BJ (cell line): ENCODE measurements around the gene GRIN3A. TPM values are rescaled to one million over a fixed set of nuclear protein-coding genes. Genes with fewer than 3 reads are reported as not detected.

Experiments
- CTCF ChIA-PET: fragments of 350-600 bp; formaldehyde crosslinking; extraction: SDS; loops from one replicate; lab custom pipeline; 2021; ENCODE audit warnings: antibody characterized with exemption, inconsistent platforms; lab: Yijun Ruan, JAX
- POLR2A ChIA-PET: fragments of 300-600 bp; sonication (Branson Sonifier 250); formaldehyde crosslinking; extraction: SDS; loops from one replicate; lab custom pipeline; 2021; ENCODE audit warnings: antibody characterized with exemption; lab: Charles Lee
- DNase-seq: peaks from one replicate; pipeline ENCODE4 v3.0.0-alpha.2; 2011; ENCODE audit warnings: low read depth
- H3K27me3 ChIP-seq: 2 replicates; pipeline ENCODE4 v1.6.0; 2011; ENCODE audit warnings: low read length; ENCODE audit not compliant: control insufficient read depth, insufficient read depth
- H3K36me3 ChIP-seq: 2 replicates; pipeline ENCODE4 v1.5.1; 2011; ENCODE audit warnings: low read length; ENCODE audit not compliant: control insufficient read depth, insufficient read depth
- H3K4me3 ChIP-seq: 2 replicates; pipeline ENCODE4 v1.5.1; 2011; ENCODE audit warnings: low read depth, mild to moderate bottlenecking, control low read depth, low read length
- CTCF ChIP-seq: IDR thresholded peaks from 2 replicates; pipeline ENCODE4 v1.5.1; 2011; ENCODE audit warnings: low read depth, mild to moderate bottlenecking, control low read depth, inconsistent platforms, low read length, moderate library complexity; ENCODE audit not compliant: insufficient read depth
- polyA plus RNA-seq: library from polyadenylated mRNA; depleted of rRNA; stranded (reverse); fragments of >200 nt; gene quantifications from 2 replicates; pipeline ENCODE4 v1.2.3, GENCODE V29; 2011

Gene GRIN3A
- polyA plus RNA-seq, 1 experiment = not detected

GRCh38 chr9:101716629-101717028, 21.8 kb downstream of the GRIN3A start:
- ChIA-PET POLR2A (interaction anchor here (0.6 kb wide), 1 partner anchor 65 kb away, joined by 6 read pairs; no protein-coding TSS in a partner anchor), CTCF (interaction anchor here (0.8 to 1.0 kb wide), 2 partner anchors 11 to 373 kb away, joined by 3 to 4 read pairs; no protein-coding TSS in a partner anchor)
- Histone ChIP-seq H3K27me3 (no peaks in the 10 kb centered on the region), H3K4me3 (no peak overlapping the region), H3K36me3 (no peaks in the 10 kb centered on the region)
- DNase-seq = no peak
- TF ChIP-seq CTCF = no peak

- Histone ChIP-seq H3K36me3 (no peaks in the 10 kb centered on the region), H3K27me3 (no peaks in the 10 kb centered on the region), H3K4me3 (no peak overlapping the region)
- TF ChIP-seq CTCF = peak; percentile 67
- POLR2A ChIA-PET = no interaction called here
- DNase-seq = no peak
- CTCF ChIA-PET = interaction anchor here (0.9 kb wide), 2 partner anchors 8 to 17 kb away, joined by 3 to 5 read pairs; no protein-coding TSS in a partner anchor
Measured at GRCh38 chr9:101711330-101711941, 27.0 kb downstream of the GRIN3A start.

- ChIA-PET POLR2A (no interaction called here), CTCF (no interaction called here)
- DNase-seq = no peak
- no peak for TF ChIP-seq CTCF
- Histone ChIP-seq H3K36me3 (no peaks in the 10 kb centered on the region), H3K27me3 (no peaks in the 10 kb centered on the region), H3K4me3 (no peak overlapping the region)
Measured at GRCh38 chr9:101708855-101709254, 29.6 kb downstream of the GRIN3A start.

GRCh38 chr9:101707721-101708120, 30.7 kb downstream of the GRIN3A start:
- no peak for DNase-seq

GRCh38 chr9:101706997-101707396, 31.4 kb downstream of the GRIN3A start:
- POLR2A ChIA-PET = no interaction called here
- no peak for TF ChIP-seq CTCF
- Histone ChIP-seq H3K36me3 (no peaks in the 10 kb centered on the region), H3K27me3 (no peaks in the 10 kb centered on the region), H3K4me3 (no peak overlapping the region)
- CTCF ChIA-PET = interaction anchor here (1.2 kb wide), 1 partner anchor 13 kb away, joined by 3 read pairs; no protein-coding TSS in a partner anchor
- DNase-seq = no peak

More at GRCh38 chr9:101707721-101708120, 30.7 kb downstream of the GRIN3A start:
- CTCF ChIA-PET = no interaction called here
- POLR2A ChIA-PET = no interaction called here
- no peak for TF ChIP-seq CTCF
- H3K36me3 ChIP-seq = no peaks in the 10 kb centered on the region
- no peak overlapping the region for H3K4me3 ChIP-seq
- no peaks in the 10 kb centered on the region for H3K27me3 ChIP-seq
